SU-DHL-6 (cell line): ENCODE measurements around the gene SUSD4.
"Not testable (repeated sequence)": the region's sequence is repeated elsewhere in the genome, so short reads cannot be mapped to it uniquely, and the experiment has no call there.

Experiments
- H2AFZ ChIP-seq: fragments of 200-600 bp; sonication (generic); 2 replicates; pipeline ENCODE4 v1.6.1; 2014; ENCODE audit warnings: low read depth, mild to moderate bottlenecking, moderate library complexity, mixed read lengths, antibody characterized with exemption, low read length; ENCODE audit not compliant: severe bottlenecking
- H3F3A ChIP-seq: fragments of 200-600 bp; shearing (Covaris generic); 2 replicates; pipeline ENCODE4 v1.6.0; 2016; ENCODE audit warnings: antibody characterized with exemption, mild to moderate bottlenecking; ENCODE audit not compliant: insufficient read depth
- H3K27ac ChIP-seq: fragments of 200-600 bp; sonication (generic); 2 replicates; pipeline ENCODE4 v1.5.1; 2016; ENCODE audit warnings: low read depth, mild to moderate bottlenecking, low read length, moderate library complexity, mixed read lengths
- H3K27me3 ChIP-seq: fragments of 200-600 bp; sonication (generic), shearing (Covaris generic); 2 replicates; pipeline ENCODE4 v1.6.0; 2014; ENCODE audit warnings: mild to moderate bottlenecking, low read length
- H3K36me3 ChIP-seq: fragments of 200-600 bp; sonication (generic); 2 replicates; pipeline ENCODE4 v1.6.1; 2014; ENCODE audit warnings: mild to moderate bottlenecking, low read length, mixed read lengths
- H3K4me2 ChIP-seq: fragments of 300-600, 200-600 bp; shearing (Covaris generic), sonication (generic); 2 replicates; pipeline ENCODE4 v1.6.0; 2014; ENCODE audit warnings: low read length, low read depth, mild to moderate bottlenecking; ENCODE audit not compliant: poor library complexity, severe bottlenecking
- H3K4me3 ChIP-seq: fragments of 200-600 bp; sonication (generic); 2 replicates; pipeline ENCODE4 v1.5.1; 2014; ENCODE audit warnings: antibody characterized with exemption, low read length, mild to moderate bottlenecking, mixed read lengths; ENCODE audit not compliant: insufficient read depth, poor library complexity, severe bottlenecking
- H3K79me2 ChIP-seq: fragments of 200-600 bp; sonication (generic); 2 replicates; pipeline ENCODE4 v1.6.1; 2014; ENCODE audit warnings: mild to moderate bottlenecking, low read length, moderate library complexity; ENCODE audit not compliant: insufficient read depth
- H3K9ac ChIP-seq: fragments of 200-600 bp; sonication (generic); 2 replicates; pipeline ENCODE4 v1.7.0; 2014; ENCODE audit warnings: mild to moderate bottlenecking, low read length
- H3K9me2 ChIP-seq: fragments of 200-600 bp; sonication (generic); replicated peaks from 2 replicates; pipeline ENCODE4 v1.6.1; 2014; ENCODE audit warnings: low read length; ENCODE audit not compliant: insufficient read depth
- H3K9me3 ChIP-seq: fragments of 200-600 bp; sonication (generic); 2 replicates; pipeline ENCODE4 v1.6.1; 2014; ENCODE audit warnings: low read length, mixed read lengths; ENCODE audit not compliant: insufficient read depth
- H4K20me1 ChIP-seq: fragments of 200-600 bp; sonication (generic); 2 replicates; pipeline ENCODE4 v1.6.1; 2014; ENCODE audit warnings: low read depth, mild to moderate bottlenecking, antibody characterized with exemption, low read length, moderate library complexity, mixed read lengths
- EZH2phosphoT487 ChIP-seq: fragments of 200-600 bp; sonication (generic), shearing (Covaris generic); conservative IDR thresholded peaks from 2 replicates; pipeline ENCODE4 v1.6.1; 2018; ENCODE audit warnings: mild to moderate bottlenecking, antibody characterized with exemption, low read length, moderate library complexity, mixed read lengths
- TF ChIP-seq, protein P1 (sequence below): fragments of 200-600 bp; sonication (generic); IDR thresholded peaks from one replicate; pipeline ENCODE4 v1.5.1; 2017; ENCODE audit warnings: antibody characterized with exemption, mild to moderate bottlenecking, low read length, moderate library complexity; ENCODE audit not compliant: insufficient read depth, poor library complexity, severe bottlenecking

SUSD4 gene

DNA sequence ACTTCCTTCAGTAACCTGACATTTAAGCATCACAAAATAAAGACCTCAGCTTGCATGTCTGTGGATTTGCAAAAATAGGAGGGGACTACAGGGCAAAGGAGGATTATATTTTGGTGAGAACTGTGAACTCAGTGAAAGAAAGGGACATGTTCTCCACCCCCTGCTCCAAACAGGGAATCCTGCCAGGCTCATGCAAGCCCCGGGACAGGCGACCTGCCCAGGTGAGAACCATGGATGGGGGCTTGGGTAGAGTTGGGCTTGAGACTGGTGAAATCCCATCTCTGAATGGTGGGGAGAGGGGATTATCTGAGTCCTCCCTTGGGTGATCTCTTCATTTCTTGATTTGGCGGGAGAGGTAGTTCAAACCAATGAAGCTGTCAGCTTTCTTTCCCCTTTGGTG is 110.1 kb downstream of the SUSD4 start:
- Histone ChIP-seq H3K36me3 (no peaks in the 10 kb centered on the region), H3K9ac (no peak overlapping the region), H3K4me3 (no peak overlapping the region), H4K20me1 (no peaks in the 10 kb centered on the region), H3K9me2 (no peaks in the 10 kb centered on the region), H3K27me3 (no peaks in the 10 kb centered on the region), H2AFZ (no peak overlapping the region), H3K79me2 (no peaks in the 10 kb centered on the region), H3F3A (no peaks in the 10 kb centered on the region), H3K9me3 (no peaks in the 10 kb centered on the region), H3K4me2 (no peak overlapping the region), H3K27ac (no peak overlapping the region)
- TF ChIP-seq, protein P1, sequence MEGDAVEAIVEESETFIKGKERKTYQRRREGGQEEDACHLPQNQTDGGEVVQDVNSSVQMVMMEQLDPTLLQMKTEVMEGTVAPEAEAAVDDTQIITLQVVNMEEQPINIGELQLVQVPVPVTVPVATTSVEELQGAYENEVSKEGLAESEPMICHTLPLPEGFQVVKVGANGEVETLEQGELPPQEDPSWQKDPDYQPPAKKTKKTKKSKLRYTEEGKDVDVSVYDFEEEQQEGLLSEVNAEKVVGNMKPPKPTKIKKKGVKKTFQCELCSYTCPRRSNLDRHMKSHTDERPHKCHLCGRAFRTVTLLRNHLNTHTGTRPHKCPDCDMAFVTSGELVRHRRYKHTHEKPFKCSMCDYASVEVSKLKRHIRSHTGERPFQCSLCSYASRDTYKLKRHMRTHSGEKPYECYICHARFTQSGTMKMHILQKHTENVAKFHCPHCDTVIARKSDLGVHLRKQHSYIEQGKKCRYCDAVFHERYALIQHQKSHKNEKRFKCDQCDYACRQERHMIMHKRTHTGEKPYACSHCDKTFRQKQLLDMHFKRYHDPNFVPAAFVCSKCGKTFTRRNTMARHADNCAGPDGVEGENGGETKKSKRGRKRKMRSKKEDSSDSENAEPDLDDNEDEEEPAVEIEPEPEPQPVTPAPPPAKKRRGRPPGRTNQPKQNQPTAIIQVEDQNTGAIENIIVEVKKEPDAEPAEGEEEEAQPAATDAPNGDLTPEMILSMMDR: no peak
- TF ChIP-seq EZH2phosphoT487: no peak

- not testable (repeated sequence) for H3K9ac ChIP-seq, H4K20me1 ChIP-seq, H2AFZ ChIP-seq, H3K4me2 ChIP-seq, H3K36me3 ChIP-seq, H3K27me3 ChIP-seq, H3F3A ChIP-seq, H3K27ac ChIP-seq, H3K79me2 ChIP-seq, H3K9me3 ChIP-seq, H3K4me3 ChIP-seq, H3K9me2 ChIP-seq
These were observed 112.6 kb downstream of the SUSD4 start for GRCh38 chr1:223251387-223251786.

DNA sequence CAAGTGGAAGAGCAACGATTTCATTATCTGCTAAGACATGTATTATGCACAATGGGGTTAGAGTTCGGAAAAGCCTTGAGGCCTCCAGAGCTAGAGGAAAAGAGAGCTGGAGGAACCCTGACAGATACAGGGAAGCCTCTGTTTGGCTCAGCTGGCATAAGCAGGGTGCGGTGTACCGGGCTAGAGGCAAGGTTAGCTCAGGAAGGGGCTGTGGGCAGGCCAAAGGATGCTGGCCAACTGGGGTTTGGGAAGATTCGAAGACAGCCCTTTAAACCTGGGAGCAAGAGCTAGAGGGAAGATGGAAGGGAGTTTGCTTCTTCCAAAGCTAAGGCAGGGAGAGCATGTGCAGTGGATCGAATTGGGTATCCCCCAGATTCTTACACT is 113.4 kb downstream of the SUSD4 start:
- Histone ChIP-seq H3K4me3 (no peak overlapping the region), H3K9ac (no peak overlapping the region), H3K27me3 (no peaks in the 10 kb centered on the region), H2AFZ (no peak overlapping the region), H3K9me2 (no peaks in the 10 kb centered on the region), H3K79me2 (no peaks in the 10 kb centered on the region), H4K20me1 (no peaks in the 10 kb centered on the region), H3F3A (no peaks in the 10 kb centered on the region), H3K27ac (no peak overlapping the region), H3K36me3 (no peaks in the 10 kb centered on the region), H3K4me2 (no peak overlapping the region), H3K9me3 (no peaks in the 10 kb centered on the region)
- TF ChIP-seq, protein P1: no peak
- no peak for TF ChIP-seq EZH2phosphoT487

GRCh38 chr1:223249854-223250631 is 113.9 kb downstream of the SUSD4 start:
- Histone ChIP-seq H3K79me2 (no peaks in the 10 kb centered on the region), H3K27me3 (no peaks in the 10 kb centered on the region), H2AFZ (no peak overlapping the region), H3K9ac (no peak overlapping the region), H3F3A (no peaks in the 10 kb centered on the region), H3K4me3 (no peak overlapping the region), H3K9me3 (no peaks in the 10 kb centered on the region), H4K20me1 (no peaks in the 10 kb centered on the region), H3K27ac (no peak overlapping the region), H3K4me2 (no peak overlapping the region), H3K9me2 (no peaks in the 10 kb centered on the region), H3K36me3 (no peaks in the 10 kb centered on the region)
- TF ChIP-seq, protein P1: no peak
- TF ChIP-seq EZH2phosphoT487: no peak
